HCT116 (cell line): ENCODE results near the gene SCFD2. TPM values are rescaled to one million over a fixed set of nuclear protein-coding genes. Genes with fewer than 3 reads are reported as not detected.

ENCODE experiments used
- ATAC-seq: fragments of 200-7000 bp; cut with Tn5 transposase; 2 replicates; pipeline ENCODE4 v1.9.1; 2020; ENCODE audit warnings: mild to moderate bottlenecking, moderate library complexity
- BruUV-seq: library from RNA; stranded (reverse); fragments of 400-500 nt; replicated peaks from 2 replicates; lab custom pipeline; 2021; lab: Mats Ljungman, UMichigan
- CTCF ChIA-PET: fragments of 300-600 bp; sonication (Branson Sonifier 250); formaldehyde crosslinking; loops from one replicate; lab custom pipeline; 2021; ENCODE audit warnings: antibody characterized with exemption; lab: Charles Lee
- POLR2A ChIA-PET: fragments of 300-600, 350-600 bp; sonication (Branson Sonifier 250); formaldehyde crosslinking; loops from one replicate; lab custom pipeline; 2021; ENCODE audit warnings: antibody characterized with exemption; lab: Charles Lee
- RAD21 ChIA-PET, 2 experiments: fragments of 300-600 bp; sonication (Branson Sonifier 250); formaldehyde crosslinking; loops; one replicate each; lab custom pipeline; 2023; ENCODE audit warnings: low total read pairs in 2 of 2; ENCODE audit not compliant: uncharacterized antibody in 2 of 2, unreplicated experiment in 2 of 2, low non-redundant PET in 1 of 2; lab: Charles Lee
- DNase-seq: peaks from one replicate; pipeline ENCODE4 v3.0.0-alpha.2; 2010; ENCODE audit warnings: low read depth, low spot score
- H2AFZ ChIP-seq: fragments of 200-600 bp; shearing (Covaris generic), sonication (generic); 2 replicates; pipeline ENCODE4 v1.6.1; 2017; ENCODE audit warnings: low read depth, mixed run types, mixed read lengths, antibody characterized with exemption, low read length; ENCODE audit not compliant: poor library complexity, severe bottlenecking
- H3K27ac ChIP-seq: 2 replicates; pipeline ENCODE4 v1.5.1; 2012; ENCODE audit warnings: low read depth, low read length
- H3K27me3 ChIP-seq: fragments of 200-600 bp; sonication (generic); 2 replicates; pipeline ENCODE4 v1.6.1; 2016; ENCODE audit warnings: mixed run types, low read length, mixed read lengths; ENCODE audit not compliant: insufficient read depth
- H3K36me3 ChIP-seq, 2 experiments: fragments of 200-500 bp in 1 of 2; fragments of 200-600 bp in 1 of 2; sonication (Bioruptor generic) in 1 of 2; sonication (generic) in 1 of 2; 2 replicates each; pipeline versions ENCODE4 v1.5.1 to v1.6.1; 2014 to 2016; ENCODE audit warnings: low read length in 2 of 2, inconsistent platforms in 1 of 2, mixed read lengths in 1 of 2, mixed run types in 1 of 2; ENCODE audit not compliant: insufficient read depth in 2 of 2, control insufficient read depth in 1 of 2
- H3K4me1 ChIP-seq, 2 experiments: fragments of 200-600 bp in 1 of 2; sonication (generic) in 1 of 2; 2 replicates each; pipeline versions ENCODE4 v1.5.1 to v1.6.1; 2012 to 2017; ENCODE audit warnings: low read length in 2 of 2, inconsistent platforms in 1 of 2, mild to moderate bottlenecking in 1 of 2, mixed read lengths in 1 of 2, mixed run types in 1 of 2, moderate library complexity in 1 of 2; ENCODE audit not compliant: insufficient read depth in 2 of 2, control insufficient read depth in 1 of 2
- H3K4me2 ChIP-seq: fragments of 200-600 bp; sonication (generic); 2 replicates; pipeline ENCODE4 v1.6.1; 2017; ENCODE audit warnings: mixed run types, low read length, mixed read lengths
- H3K4me3 ChIP-seq, 2 experiments: fragments of 200-600 bp in 1 of 2; sonication (generic) in 1 of 2; replicated peaks in 1 of 2; 2 replicates each; pipeline ENCODE4 v1.5.1; 2011 to 2016; ENCODE audit warnings: low read length in 2 of 2, control low read depth in 1 of 2, low read depth in 1 of 2, mild to moderate bottlenecking in 1 of 2, mixed read lengths in 1 of 2, mixed run types in 1 of 2
- H3K79me2 ChIP-seq: fragments of 200-600 bp; sonication (generic); 2 replicates; pipeline ENCODE4 v1.6.1; 2017; ENCODE audit warnings: mild to moderate bottlenecking, mixed run types, low read length, moderate library complexity, mixed read lengths; ENCODE audit not compliant: insufficient read depth
- H3K9ac ChIP-seq: fragments of 200-600 bp; sonication (generic); 2 replicates; pipeline ENCODE4 v1.6.1; 2016; ENCODE audit warnings: low read length, mixed read lengths
- H3K9me2 ChIP-seq: fragments of 200-600 bp; sonication (generic), shearing (Covaris generic); 2 replicates; pipeline ENCODE4 v1.6.1; 2017; ENCODE audit warnings: mixed run types, mild to moderate bottlenecking, moderate library complexity; ENCODE audit not compliant: insufficient read depth
- H3K9me3 ChIP-seq, 2 experiments: fragments of 200-500 bp in 1 of 2; fragments of 200-600 bp in 1 of 2; sonication (Bioruptor generic) in 1 of 2; sonication (generic) in 1 of 2; 2 replicates each; pipeline ENCODE4 v1.6.1; 2014 to 2017; ENCODE audit warnings: low read length in 2 of 2, mixed read lengths in 2 of 2, inconsistent platforms in 1 of 2, low read depth in 1 of 2, mild to moderate bottlenecking in 1 of 2, mixed run types in 1 of 2, moderate library complexity in 1 of 2; ENCODE audit not compliant: control insufficient read depth in 1 of 2, insufficient read depth in 1 of 2
- H4K20me1 ChIP-seq: fragments of 200-600 bp; sonication (generic), shearing (Covaris generic); 2 replicates; pipeline ENCODE4 v1.6.1; 2017; ENCODE audit warnings: mixed run types, mild to moderate bottlenecking, moderate library complexity; ENCODE audit not compliant: insufficient read depth
- EGR1 ChIP-seq: IDR thresholded peaks from 2 replicates; pipeline ENCODE4 v1.6.1; 2012; ENCODE audit warnings: low read depth
- ELF1 ChIP-seq: IDR thresholded peaks from 2 replicates; pipeline ENCODE4 v1.6.1; 2012; ENCODE audit warnings: low read depth, borderline replicate concordance
- EZH2 ChIP-seq: fragments of 200-600 bp; sonication (generic); IDR thresholded peaks from 2 replicates; pipeline ENCODE4 v1.6.1; 2017; ENCODE audit warnings: antibody characterized with exemption, mixed run types
- EZH2phosphoT487 ChIP-seq: fragments of 200-600 bp; IDR thresholded peaks from 2 replicates; pipeline ENCODE4 v1.6.1; 2018; ENCODE audit warnings: antibody characterized with exemption, borderline replicate concordance
- JUND ChIP-seq: IDR thresholded peaks from 2 replicates; pipeline ENCODE4 v1.6.1; 2012
- RAD21 ChIP-seq: IDR thresholded peaks from 2 replicates; pipeline ENCODE4 v1.6.1; 2012; ENCODE audit warnings: low read depth, mild to moderate bottlenecking
- REST ChIP-seq: IDR thresholded peaks from 2 replicates; pipeline ENCODE4 v1.6.1; 2012; ENCODE audit warnings: low read depth
- SP1 ChIP-seq: IDR thresholded peaks from 2 replicates; pipeline ENCODE4 v1.6.1; 2012; ENCODE audit warnings: low read depth
- YY1 ChIP-seq: IDR thresholded peaks from 2 replicates; pipeline ENCODE4 v1.6.1; 2011; ENCODE audit warnings: low read length, low read depth, moderate library complexity, mild to moderate bottlenecking; ENCODE audit not compliant: insufficient replicate concordance; ENCODE audit errors: extremely low read depth
- intact Hi-C: fragments of 100-400 bp; cut with micrococcal nuclease; formaldehyde crosslinking; loops from 2 replicates; pipeline ENCODE4 v1.10.0; 2022
- total RNA-seq: library from RNA; stranded (reverse); gene quantifications from one replicate; pipeline ENCODE4 v1.2.1, GENCODE V29; 2021; ENCODE audit not compliant: unreplicated experiment

SCFD2 gene
- total RNA-seq, 1 experiment from 2014 or later, result 13.6 TPM

GRCh38 chr4:52917817-52918216, 448.0 kb downstream of the SCFD2 start:
- no peaks in the 10 kb centered on the region for H3K79me2 ChIP-seq
- no peaks in the 10 kb centered on the region for H3K9me2 ChIP-seq
- no peak overlapping the region for H3K27ac ChIP-seq
- CTCF ChIA-PET, result no interaction called here
- no peaks in the 10 kb centered on the region for H3K27me3 ChIP-seq
- BruUV-seq, result no TSS peak
- H4K20me1 ChIP-seq, result no peaks in the 10 kb centered on the region
- no peak overlapping the region for H2AFZ ChIP-seq
- H3K9me3 ChIP-seq, result no peaks in the 10 kb centered on the region
- no peak for ATAC-seq
- H3K9ac ChIP-seq, result no peak overlapping the region
- RAD21 ChIA-PET, result no interaction called here
- no peaks in the 10 kb centered on the region for H3K36me3 ChIP-seq
- DNase-seq, result no peak
- H3K4me1 ChIP-seq, result no peaks in the 10 kb centered on the region
- POLR2A ChIA-PET, result no interaction called here
- TF ChIP-seq REST, result no peak
- TF ChIP-seq ELF1, result no peak
- TF ChIP-seq RAD21, result no peak
- no peak for TF ChIP-seq YY1
- TF ChIP-seq EZH2, result no peak
- no peak for TF ChIP-seq JUND
- TF ChIP-seq EZH2phosphoT487, result no peak
- no peak for TF ChIP-seq SP1
- TF ChIP-seq EGR1, result no peak
- H3K4me3 ChIP-seq, result no peak overlapping the region
- intact Hi-C loops, result no loop called here
- no peak overlapping the region for H3K4me2 ChIP-seq
